Measurements from ENCODE around the gene FFAR1. TPM values are rescaled to one million over a fixed set of nuclear protein-coding genes. Genes with fewer than 3 reads are reported as not detected.

FFAR1 gene
- total and polyA plus RNA-seq, 3 donors from 2014 or later, result 0.26 to 0.81 (median 0.31) TPM

GRCh38 chr19:35332817-35333216, 14.9 kb upstream of the FFAR1 start:
- H3K9me3 ChIP-seq, result no peaks in the 10 kb centered on the region
- TF ChIP-seq CTCF (IDR thresholded peaks at IDR 0.05) (no peak), POLR2A (IDR thresholded peaks at IDR 0.05) (no peak)
- H3K27ac ChIP-seq, result no peak overlapping the region
- WGBS, 2 donors, result 79 to 85% methylated on average over 12 of the region's 12 CpGs
- DNase-seq, result no peak
- no peak overlapping the region for H3K4me3 ChIP-seq
- no peaks in the 10 kb centered on the region for H3K27me3 ChIP-seq
- no peaks in the 10 kb centered on the region for H3K36me3 ChIP-seq (ENCODE audit: low read depth, missing control alignments)
- no peaks in the 10 kb centered on the region for H3K4me1 ChIP-seq
- intact Hi-C loops (cut with DNase I; ENCODE audit: low total_unique reads), result no loop called here

- intact Hi-C loops (cut with DNase I; ENCODE audit: low total_unique reads), result no loop called here
- Histone ChIP-seq H3K27ac (no peak overlapping the region), H3K9me3 (no peaks in the 10 kb centered on the region), H3K4me3 (no peak overlapping the region), H3K4me1 (no peaks in the 10 kb centered on the region), H3K36me3 (ENCODE audit: low read depth, missing control alignments) (no peaks in the 10 kb centered on the region), H3K27me3 (no peaks in the 10 kb centered on the region)
- no peak for DNase-seq
- TF ChIP-seq POLR2A (IDR thresholded peaks at IDR 0.05) (no peak), CTCF (IDR thresholded peaks at IDR 0.05) (no peak)
- WGBS, 2 donors, result 89 to 94% methylated on average over 10 of the region's 10 CpGs
Measured at GRCh38 chr19:35334144-35334753, 13.5 kb upstream of the FFAR1 start.

- no peaks in the 10 kb centered on the region for H3K36me3 ChIP-seq (ENCODE audit: low read depth, missing control alignments)
- no peak for DNase-seq
- no peaks in the 10 kb centered on the region for H3K9me3 ChIP-seq
- WGBS, 2 donors, result 91 to 94% methylated on average over 14 to 21 of the region's 21 CpGs
- H3K4me1 ChIP-seq, result no peaks in the 10 kb centered on the region
- intact Hi-C loops (cut with DNase I; ENCODE audit: low total_unique reads), result no loop called here
- H3K4me3 ChIP-seq, result no peak overlapping the region
- H3K27ac ChIP-seq, result no peak overlapping the region
- H3K27me3 ChIP-seq, result no peaks in the 10 kb centered on the region
- TF ChIP-seq POLR2A (IDR thresholded peaks at IDR 0.05), result no peak
- no peak for TF ChIP-seq CTCF (IDR thresholded peaks at IDR 0.05)
Measured at GRCh38 chr19:35336166-35336955, 11.3 kb upstream of the FFAR1 start.

- Histone ChIP-seq H3K4me1 (no peaks in the 10 kb centered on the region), H3K27me3 (no peaks in the 10 kb centered on the region), H3K36me3 (ENCODE audit: low read depth, missing control alignments) (no peaks in the 10 kb centered on the region), H3K27ac (no peak overlapping the region), H3K4me3 (no peak overlapping the region), H3K9me3 (no peaks in the 10 kb centered on the region)
- WGBS, 2 donors, result 75 to 77% methylated on average over 19 to 25 of the region's 25 CpGs
- TF ChIP-seq CTCF (IDR thresholded peaks at IDR 0.05) (no peak), POLR2A (IDR thresholded peaks at IDR 0.05) (no peak)
- DNase-seq, result no peak
- intact Hi-C loops (cut with DNase I; ENCODE audit: low total_unique reads), result no loop called here
Measured at GRCh38 chr19:35337097-35337983, 10.4 kb upstream of the FFAR1 start.

All from testis (tissue), 3 donors.